SK-N-SH treated with all-trans-retinoic acid at 6 μM for 48 hours (cell line): ENCODE data around the gene XCL1.

Experiments
- ATAC-seq: fragments of 200-7000 bp; cut with Tn5 transposase; 3 replicates; pipeline ENCODE4 v1.9.1; 2020; ENCODE audit warnings: mild to moderate bottlenecking, moderate library complexity
- ARNTL ChIP-seq: fragments of 450-650 bp; formaldehyde crosslinking; IDR thresholded peaks from 2 replicates; pipeline ENCODE4 v1.5.0; 2020; ENCODE audit warnings: low read depth, mild to moderate bottlenecking, moderate library complexity, borderline replicate concordance
- BACH2 ChIP-seq: fragments of 250-450 bp; sonication (Bioruptor Pico); IDR thresholded peaks from 2 replicates; pipeline ENCODE4 v1.9.0; 2021; ENCODE audit warnings: mild to moderate bottlenecking, borderline replicate concordance
- CREB5 ChIP-seq: fragments of 250-450 bp; sonication (Bioruptor Pico); IDR thresholded peaks from 2 replicates; pipeline ENCODE4 v1.5.1; 2020; ENCODE audit warnings: low read depth, mild to moderate bottlenecking, moderate library complexity
- CSDC2 ChIP-seq: fragments of 250-450 bp; sonication (Bioruptor Pico); IDR thresholded peaks from 2 replicates; pipeline ENCODE4 v1.5.0; 2020; ENCODE audit warnings: mild to moderate bottlenecking, moderate library complexity
- CSRNP3 ChIP-seq: fragments of 250-450 bp; sonication (Bioruptor Pico); IDR thresholded peaks from 2 replicates; pipeline ENCODE4 v1.5.1; 2021; ENCODE audit warnings: mild to moderate bottlenecking, moderate library complexity
- ESRRG ChIP-seq: fragments of 250-450 bp; sonication (Bioruptor Pico); IDR thresholded peaks from 2 replicates; pipeline ENCODE4 v1.6.1; 2021; ENCODE audit warnings: mild to moderate bottlenecking
- ISL1 ChIP-seq: fragments of 250-450 bp; sonication (Bioruptor Pico); IDR thresholded peaks from 2 replicates; pipeline ENCODE4 v2.1.2; 2022; ENCODE audit warnings: mild to moderate bottlenecking, moderate library complexity
- OSR1 ChIP-seq: fragments of 250-450 bp; sonication (Bioruptor Pico); IDR thresholded peaks from 2 replicates; pipeline ENCODE4 v1.8.0; 2022; ENCODE audit warnings: moderate library complexity, mild to moderate bottlenecking, inconsistent platforms
- PATZ1 ChIP-seq: fragments of 250-450 bp; sonication (Bioruptor Pico); IDR thresholded peaks from 2 replicates; pipeline ENCODE4 v1.8.0; 2020; ENCODE audit warnings: mild to moderate bottlenecking, moderate library complexity, borderline replicate concordance
- POU6F1 ChIP-seq: fragments of 250-450 bp; sonication (Bioruptor Pico); IDR thresholded peaks from 2 replicates; pipeline ENCODE4 v1.8.0; 2021; ENCODE audit warnings: low read depth, mild to moderate bottlenecking, moderate library complexity, borderline replicate concordance
- PPARA ChIP-seq: fragments of 250-450 bp; sonication (Bioruptor Pico); IDR thresholded peaks from 2 replicates; pipeline ENCODE4 v1.5.0; 2020; ENCODE audit warnings: mild to moderate bottlenecking, borderline replicate concordance
- RARB ChIP-seq: fragments of 250-450 bp; sonication (Bioruptor Pico); IDR thresholded peaks from 2 replicates; pipeline ENCODE4 v1.8.0; 2021; ENCODE audit warnings: mild to moderate bottlenecking, moderate library complexity
- SNAI2 ChIP-seq: fragments of 250-450 bp; sonication (Bioruptor Pico); IDR thresholded peaks from 2 replicates; pipeline ENCODE4 v1.5.0; 2020; ENCODE audit warnings: mild to moderate bottlenecking, moderate library complexity
- TCF4 ChIP-seq: fragments of 250-450 bp; sonication (Bioruptor Pico); IDR thresholded peaks from 2 replicates; pipeline ENCODE4 v1.8.0; 2021; ENCODE audit warnings: mild to moderate bottlenecking, moderate library complexity, borderline replicate concordance
- TOX ChIP-seq: fragments of 250-450 bp; sonication (Bioruptor Pico); IDR thresholded peaks from 2 replicates; pipeline ENCODE4 v1.8.0; 2021; ENCODE audit warnings: mild to moderate bottlenecking, moderate library complexity, borderline replicate concordance
- TSHZ2 ChIP-seq: fragments of 250-450 bp; sonication (Bioruptor Pico); IDR thresholded peaks from 2 replicates; pipeline ENCODE4 v1.5.0; 2020; ENCODE audit warnings: mild to moderate bottlenecking, moderate library complexity
- ZC3H10 ChIP-seq: fragments of 250-450 bp; sonication (Bioruptor Pico); IDR thresholded peaks from 2 replicates; pipeline ENCODE4 v1.5.1; 2021; ENCODE audit warnings: mild to moderate bottlenecking, moderate library complexity
- ZFP3 ChIP-seq: fragments of 250-450 bp; sonication (Bioruptor Pico); IDR thresholded peaks from 2 replicates; pipeline ENCODE4 v1.5.0; 2020; ENCODE audit warnings: mild to moderate bottlenecking, moderate library complexity
- ZFP30 ChIP-seq: fragments of 450-650 bp; formaldehyde crosslinking; IDR thresholded peaks from 2 replicates; pipeline ENCODE4 v1.5.0; 2022; ENCODE audit warnings: mild to moderate bottlenecking, moderate library complexity
- ZNF565 ChIP-seq: fragments of 450-650 bp; formaldehyde crosslinking; conservative IDR thresholded peaks from 2 replicates; pipeline ENCODE4 v1.5.0; 2020; ENCODE audit warnings: low read depth, mild to moderate bottlenecking, moderate library complexity
- ZNF70 ChIP-seq: fragments of 450-650 bp; formaldehyde crosslinking; IDR thresholded peaks from 2 replicates; pipeline ENCODE4 v1.5.0; 2020; ENCODE audit warnings: mild to moderate bottlenecking, moderate library complexity
- ZNF8 ChIP-seq: fragments of 450-650 bp; formaldehyde crosslinking; IDR thresholded peaks from 2 replicates; pipeline ENCODE4 v1.5.0; 2020; ENCODE audit warnings: mild to moderate bottlenecking, moderate library complexity

Gene XCL1

GRCh38 chr1:168605443-168605842 lies 29.0 kb downstream of the XCL1 start:
- no peak for ATAC-seq
- TF ChIP-seq ZC3H10 (no peak), ZFP30 (CRISPR knock-in tag) (no peak), CREB5 (no peak), RARB (CRISPR knock-in tag) (no peak), PATZ1 (no peak)

GRCh38 chr1:168606096-168606495 lies 29.7 kb downstream of the XCL1 start:
- ATAC-seq, result no peak
- TF ChIP-seq ARNTL (CRISPR knock-in tag) (no peak), CSDC2 (CRISPR knock-in tag) (no peak), RARB (CRISPR knock-in tag) (no peak), ZNF8 (CRISPR knock-in tag) (no peak), TSHZ2 (CRISPR knock-in tag) (no peak), PATZ1 (no peak)

- ATAC-seq, result no peak
- no peak for TF ChIP-seq ZNF70
- no peak for TF ChIP-seq ZNF565 (CRISPR knock-in tag)
- TF ChIP-seq RARB (CRISPR knock-in tag), result no peak
- no peak for TF ChIP-seq PATZ1
- TF ChIP-seq TOX (CRISPR knock-in tag), result no peak
- no peak for TF ChIP-seq ZC3H10
- TF ChIP-seq BACH2 (CRISPR knock-in tag), result no peak
- TF ChIP-seq ZFP3 (CRISPR knock-in tag), result no peak
- TF ChIP-seq PPARA (CRISPR knock-in tag), result no peak
- TF ChIP-seq CSRNP3 (CRISPR knock-in tag), result no peak
- no peak for TF ChIP-seq POU6F1 (CRISPR knock-in tag)
- TF ChIP-seq ISL1 (CRISPR knock-in tag), result no peak
- no peak for TF ChIP-seq SNAI2 (CRISPR knock-in tag)
- TF ChIP-seq OSR1 (CRISPR knock-in tag), result no peak
- no peak for TF ChIP-seq ESRRG (CRISPR knock-in tag)
- no peak for TF ChIP-seq CREB5
- no peak for TF ChIP-seq TCF4 (CRISPR knock-in tag)
- TF ChIP-seq ZFP30 (CRISPR knock-in tag), result no peak
- TF ChIP-seq CSDC2 (CRISPR knock-in tag), result no peak
- no peak for TF ChIP-seq ARNTL (CRISPR knock-in tag)
- TF ChIP-seq, all 23 proteins: peak for 0
These were observed 31.5 kb downstream of the XCL1 start for GRCh38 chr1:168607872-168608428.
